ENCODE results near the gene GZMB. TPM values are rescaled to one million over a fixed set of nuclear protein-coding genes. Genes with fewer than 3 reads are reported as not detected.

The GZMB gene
- total and polyA plus RNA-seq, 4 donors: 2.2 to 15.7 (median 5.6) TPM

DNA sequence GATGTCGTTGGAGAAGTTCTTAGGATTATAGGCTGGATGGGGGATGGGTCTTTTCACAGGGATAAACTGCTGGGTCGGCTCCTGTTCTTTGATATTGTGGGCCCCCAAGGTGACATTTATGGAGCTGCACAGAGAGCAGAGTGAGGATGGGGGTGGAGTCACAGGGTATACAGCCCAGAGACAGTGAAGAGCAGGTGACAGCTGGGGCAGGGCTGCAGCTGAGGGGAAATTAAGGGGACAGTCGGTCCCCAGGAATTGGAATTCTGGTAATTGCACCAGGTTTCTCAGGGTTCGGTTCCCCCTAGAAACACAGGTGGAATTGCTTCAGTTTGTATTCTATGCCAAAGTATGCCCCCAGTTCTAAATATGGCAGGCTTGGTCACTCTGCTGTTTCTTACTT lies 1.7 kb downstream of the GZMB start:
- Histone ChIP-seq H3K4me1 (ENCODE audit: control insufficient read depth in 5 of 5, insufficient read depth in 5 of 5, low read length in 5 of 5) (peaks cover 0 to 10% (median 4%) of the 10 kb centered on the region in 5 donors), H3K36me3 (ENCODE audit: control insufficient read depth in 4 of 4, insufficient read depth in 4 of 4, low read length in 4 of 4) (no peaks in the 10 kb centered on the region), H3K9me3 (ENCODE audit: control insufficient read depth in 4 of 4, insufficient read depth in 3 of 4, low read length in 3 of 4) (peaks cover 0 to 3% (median 0%) of the 10 kb centered on the region in 4 donors), H3K9ac (ENCODE audit: insufficient read depth in 1 of 2, low read length in 2 of 2) (no peak overlapping the region), H3K27ac (ENCODE audit: low read depth in 1 of 2, low read length in 1 of 2) (no peak overlapping the region), H3K27me3 (ENCODE audit: control insufficient read depth in 3 of 3, insufficient read depth in 3 of 3, low read length in 2 of 3) (no peaks in the 10 kb centered on the region), H3K4me3 (no peak overlapping the region)
- DNase-seq: no peak
- TF ChIP-seq, protein P1, sequence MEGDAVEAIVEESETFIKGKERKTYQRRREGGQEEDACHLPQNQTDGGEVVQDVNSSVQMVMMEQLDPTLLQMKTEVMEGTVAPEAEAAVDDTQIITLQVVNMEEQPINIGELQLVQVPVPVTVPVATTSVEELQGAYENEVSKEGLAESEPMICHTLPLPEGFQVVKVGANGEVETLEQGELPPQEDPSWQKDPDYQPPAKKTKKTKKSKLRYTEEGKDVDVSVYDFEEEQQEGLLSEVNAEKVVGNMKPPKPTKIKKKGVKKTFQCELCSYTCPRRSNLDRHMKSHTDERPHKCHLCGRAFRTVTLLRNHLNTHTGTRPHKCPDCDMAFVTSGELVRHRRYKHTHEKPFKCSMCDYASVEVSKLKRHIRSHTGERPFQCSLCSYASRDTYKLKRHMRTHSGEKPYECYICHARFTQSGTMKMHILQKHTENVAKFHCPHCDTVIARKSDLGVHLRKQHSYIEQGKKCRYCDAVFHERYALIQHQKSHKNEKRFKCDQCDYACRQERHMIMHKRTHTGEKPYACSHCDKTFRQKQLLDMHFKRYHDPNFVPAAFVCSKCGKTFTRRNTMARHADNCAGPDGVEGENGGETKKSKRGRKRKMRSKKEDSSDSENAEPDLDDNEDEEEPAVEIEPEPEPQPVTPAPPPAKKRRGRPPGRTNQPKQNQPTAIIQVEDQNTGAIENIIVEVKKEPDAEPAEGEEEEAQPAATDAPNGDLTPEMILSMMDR (IDR thresholded peaks at IDR 0.05; ENCODE audit: control extremely low read depth, extremely low read depth): no peak
- no peak for ATAC-seq (ENCODE audit: insufficient read depth, low FRiP score)
- 81 to 91% methylated on average over 4 of the region's 4 CpGs for WGBS, 2 donors

DNA sequence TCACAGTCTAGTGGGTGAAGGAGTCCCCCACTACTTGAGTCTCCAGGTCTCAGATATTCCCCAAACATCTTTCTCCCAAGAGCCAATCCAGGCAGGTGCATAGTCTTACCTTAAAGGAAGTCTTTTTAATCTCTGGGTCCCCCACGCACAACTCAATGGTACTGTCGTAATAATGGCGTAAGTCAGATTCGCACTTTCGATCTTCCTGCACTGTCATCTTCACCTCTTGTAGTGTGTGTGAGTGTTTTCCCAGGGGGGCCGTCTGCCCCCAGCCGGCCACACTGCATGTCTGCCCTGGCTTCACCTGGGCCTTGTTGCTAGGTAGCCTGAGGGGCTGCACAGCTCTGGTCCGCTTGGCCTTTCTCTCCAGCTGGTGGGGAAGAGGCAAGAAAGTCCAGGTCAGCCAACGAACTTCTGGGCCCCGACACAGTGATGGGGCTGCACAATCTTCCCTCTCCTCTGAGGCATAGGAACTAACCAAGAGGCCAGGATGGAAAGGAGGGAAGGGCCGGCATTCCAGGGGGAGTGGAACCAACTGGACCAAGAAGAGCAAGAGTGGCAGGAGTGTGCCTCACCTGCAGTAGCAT lies 2.1 kb downstream of the GZMB start:
- ATAC-seq (ENCODE audit: insufficient read depth, low FRiP score) (no peak), DNase-seq (no peak)
- Histone ChIP-seq H3K4me3 (no peak overlapping the region), H3K9me3 (ENCODE audit: control insufficient read depth in 4 of 4, insufficient read depth in 3 of 4, low read length in 3 of 4) (peaks cover 0 to 3% (median 0%) of the 10 kb centered on the region in 4 donors), H3K4me1 (ENCODE audit: control insufficient read depth in 5 of 5, insufficient read depth in 5 of 5, low read length in 5 of 5) (peaks cover 0 to 10% (median 4%) of the 10 kb centered on the region in 5 donors), H3K27me3 (ENCODE audit: control insufficient read depth in 3 of 3, insufficient read depth in 3 of 3, low read length in 2 of 3) (no peaks in the 10 kb centered on the region), H3K27ac (ENCODE audit: low read depth in 1 of 2, low read length in 1 of 2) (no peak overlapping the region), H3K36me3 (ENCODE audit: control insufficient read depth in 4 of 4, insufficient read depth in 4 of 4, low read length in 4 of 4) (no peaks in the 10 kb centered on the region), H3K9ac (ENCODE audit: insufficient read depth in 1 of 2, low read length in 2 of 2) (no peak overlapping the region)
- TF ChIP-seq, protein P1 (IDR thresholded peaks at IDR 0.05; ENCODE audit: control extremely low read depth, extremely low read depth): no peak
- WGBS, 2 donors: 93 to 94% methylated on average over 11 of the region's 11 CpGs

DNA sequence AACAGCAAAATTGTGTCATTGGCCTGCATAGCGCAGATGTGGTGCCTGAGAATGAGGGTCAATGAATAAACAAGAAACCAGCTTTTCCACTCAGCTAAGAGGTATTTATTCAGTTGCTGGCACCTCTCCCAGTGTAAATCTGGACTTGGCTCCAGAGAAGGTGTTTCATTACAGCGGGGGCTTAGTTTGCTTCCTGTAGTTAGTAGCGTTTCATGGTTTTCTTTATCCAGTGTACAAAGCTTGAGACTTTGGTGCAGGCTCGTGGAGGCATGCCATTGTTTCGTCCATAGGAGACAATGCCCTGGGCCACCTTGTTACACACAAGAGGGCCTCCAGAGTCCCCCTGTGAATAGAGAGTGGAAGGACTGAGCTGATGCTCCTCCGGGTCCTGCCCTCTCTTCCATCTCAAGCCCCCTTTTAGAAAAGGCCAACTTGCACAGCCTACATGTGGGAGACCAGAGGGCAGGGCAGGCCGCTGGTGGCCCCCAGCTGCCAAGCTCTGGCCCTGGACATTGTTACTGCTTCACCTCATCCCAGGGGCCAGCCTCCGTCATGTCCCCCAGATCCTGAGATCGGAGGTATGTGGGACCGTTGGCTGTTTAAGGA lies 3.0 kb downstream of the GZMB start:
- 68 to 82% methylated on average over 10 of the region's 10 CpGs for WGBS, 2 donors
- no peaks in the 10 kb centered on the region for H3K36me3 ChIP-seq (ENCODE audit: control insufficient read depth in 4 of 4, insufficient read depth in 4 of 4, low read length in 4 of 4)
- TF ChIP-seq, protein P1 (IDR thresholded peaks at IDR 0.05; ENCODE audit: control extremely low read depth, extremely low read depth): no peak
- H3K27me3 ChIP-seq (ENCODE audit: control insufficient read depth in 3 of 3, insufficient read depth in 3 of 3, low read length in 2 of 3): no peaks in the 10 kb centered on the region
- H3K9ac ChIP-seq (ENCODE audit: insufficient read depth in 1 of 2, low read length in 2 of 2): no peak overlapping the region
- no peak for ATAC-seq (ENCODE audit: insufficient read depth, low FRiP score)
- no peak overlapping the region for H3K4me3 ChIP-seq
- peaks cover 0 to 10% (median 4%) of the 10 kb centered on the region in 5 donors for H3K4me1 ChIP-seq (ENCODE audit: control insufficient read depth in 5 of 5, insufficient read depth in 5 of 5, low read length in 5 of 5)
- no peak overlapping the region for H3K27ac ChIP-seq (ENCODE audit: low read depth in 1 of 2, low read length in 1 of 2)
- peak; percentile 84 to 95 (median 92) for DNase-seq
- H3K9me3 ChIP-seq (ENCODE audit: control insufficient read depth in 4 of 4, insufficient read depth in 3 of 4, low read length in 3 of 4): peaks cover 0 to 3% (median 0%) of the 10 kb centered on the region in 4 donors
